Hippocampal formation (tissue), 2 donors: ENCODE data around the gene COL21A1.

Experiments used
- DNase-seq, 2 donors: peaks; one replicate each; lab custom pipeline; 2025; lab: John Stamatoyannopoulos, UW

Gene COL21A1

GRCh38 chr6:56187686-56188085 is 59.7 kb downstream of the COL21A1 start:
- no peak for DNase-seq

GRCh38 chr6:56176741-56177140 is 70.6 kb downstream of the COL21A1 start:
- DNase-seq = no peak

- no peak for DNase-seq
These were observed 74.2 kb downstream of the COL21A1 start for GRCh38 chr6:56173228-56173627.

- no peak for DNase-seq
These were observed 75.2 kb downstream of the COL21A1 start for GRCh38 chr6:56172144-56172543.

- DNase-seq = no peak
These were observed 78.0 kb downstream of the COL21A1 start for GRCh38 chr6:56169366-56169765.

DNA sequence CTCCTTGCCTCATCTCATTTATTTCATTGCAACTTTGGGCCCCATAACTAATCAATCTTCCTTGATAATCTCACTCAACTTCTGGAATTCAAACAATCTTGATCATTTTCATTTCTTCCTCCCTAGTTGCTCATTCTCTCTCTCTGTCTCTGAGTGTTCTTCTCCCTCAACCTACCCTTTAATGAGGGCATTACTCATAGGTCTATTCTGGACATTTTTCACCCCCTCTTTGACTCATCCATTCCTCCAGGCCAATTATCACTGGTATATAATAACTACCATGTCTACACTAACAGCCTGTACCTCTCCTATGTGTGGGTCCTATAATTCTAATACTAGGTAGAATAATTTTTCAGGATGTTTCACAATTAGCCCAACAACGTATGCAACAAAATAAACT is 78.8 kb downstream of the COL21A1 start:
- DNase-seq = no peak

DNA sequence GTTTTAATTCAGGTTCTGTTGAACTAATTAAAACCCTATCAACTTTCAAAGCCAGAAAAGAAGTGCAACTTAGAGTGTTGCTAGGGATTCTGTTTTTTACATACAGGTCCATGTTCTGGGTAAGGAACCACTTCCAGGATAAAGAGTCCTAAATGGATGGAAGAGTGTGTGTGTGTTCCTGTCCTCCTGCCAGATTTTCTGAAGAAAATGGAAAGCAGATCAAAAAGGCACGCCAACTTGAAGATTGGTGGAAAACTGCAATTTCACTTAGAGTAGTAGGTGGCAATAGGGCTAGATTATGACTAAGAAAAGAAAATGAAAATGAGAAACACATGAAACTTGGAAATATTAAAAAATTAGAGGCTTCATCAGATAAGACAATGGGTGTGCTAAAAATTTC is 85.3 kb downstream of the COL21A1 start:
- DNase-seq = no peak

DNA sequence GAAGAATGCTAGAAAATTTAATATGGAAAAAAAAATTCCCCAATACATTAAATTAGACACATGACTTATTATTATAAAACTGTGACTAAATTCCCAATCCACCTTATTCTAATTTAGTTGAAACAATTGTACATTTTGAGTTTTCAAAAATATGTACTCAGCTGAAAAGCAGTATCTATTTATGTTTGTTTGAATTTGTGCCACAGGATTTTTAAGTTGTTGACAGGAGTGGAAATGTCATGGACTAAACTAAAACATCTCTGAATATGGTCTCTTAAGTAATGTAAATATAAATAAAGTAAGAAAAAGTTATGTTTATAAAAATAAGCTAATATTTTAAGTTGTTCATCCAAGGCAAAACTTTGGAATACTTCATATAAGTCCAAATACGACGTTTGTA is 86.9 kb downstream of the COL21A1 start:
- no peak for DNase-seq

- DNase-seq = no peak
These were observed 88.8 kb downstream of the COL21A1 start for GRCh38 chr6:56158571-56158970.

DNA sequence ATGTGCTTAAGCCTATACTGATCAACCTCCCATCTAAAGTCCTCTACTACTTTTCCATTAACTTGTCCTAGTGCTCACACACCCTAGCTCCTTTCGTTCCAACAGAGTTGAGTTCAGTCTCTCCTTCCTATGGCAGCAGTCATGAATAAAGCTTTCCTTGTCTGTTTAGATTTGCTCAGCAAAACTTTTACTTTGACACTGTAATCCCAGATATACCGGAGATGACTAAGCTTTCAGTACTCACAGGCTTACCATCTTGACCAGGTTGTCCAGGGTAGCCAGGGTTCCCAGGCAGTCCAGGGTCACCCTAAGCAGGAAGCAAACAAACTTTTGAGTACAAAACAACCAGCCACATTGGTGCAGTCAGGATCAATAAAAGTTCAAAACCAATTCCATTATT is 90.7 kb downstream of the COL21A1 start:
- no peak for DNase-seq

- DNase-seq = no peak
These were observed 91.7 kb downstream of the COL21A1 start for GRCh38 chr6:56155634-56156141.

DNA sequence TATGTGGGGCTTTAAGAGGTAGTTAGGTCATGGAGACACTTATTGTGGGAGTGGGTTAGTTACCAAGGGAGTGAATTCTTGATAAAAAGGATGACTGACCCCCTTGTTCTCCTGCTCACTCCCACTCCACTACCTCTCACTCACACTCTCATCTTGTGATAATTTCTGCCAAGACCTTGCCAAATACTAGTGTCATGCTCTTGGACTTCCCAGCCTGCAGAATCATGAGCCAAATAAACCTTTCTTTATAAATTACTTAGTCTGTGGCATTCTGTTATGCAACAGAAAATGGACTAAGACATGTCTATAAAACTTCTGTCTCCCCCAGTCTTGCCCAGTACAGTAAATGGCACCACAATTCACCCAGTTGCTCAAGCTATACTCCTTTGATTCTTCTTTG is 93.3 kb downstream of the COL21A1 start:
- no peak for DNase-seq

- no peak for DNase-seq
These were observed 94.8 kb downstream of the COL21A1 start for GRCh38 chr6:56152611-56153010.

GRCh38 chr6:56151609-56152224 is 95.7 kb downstream of the COL21A1 start:
- no peak for DNase-seq

DNA sequence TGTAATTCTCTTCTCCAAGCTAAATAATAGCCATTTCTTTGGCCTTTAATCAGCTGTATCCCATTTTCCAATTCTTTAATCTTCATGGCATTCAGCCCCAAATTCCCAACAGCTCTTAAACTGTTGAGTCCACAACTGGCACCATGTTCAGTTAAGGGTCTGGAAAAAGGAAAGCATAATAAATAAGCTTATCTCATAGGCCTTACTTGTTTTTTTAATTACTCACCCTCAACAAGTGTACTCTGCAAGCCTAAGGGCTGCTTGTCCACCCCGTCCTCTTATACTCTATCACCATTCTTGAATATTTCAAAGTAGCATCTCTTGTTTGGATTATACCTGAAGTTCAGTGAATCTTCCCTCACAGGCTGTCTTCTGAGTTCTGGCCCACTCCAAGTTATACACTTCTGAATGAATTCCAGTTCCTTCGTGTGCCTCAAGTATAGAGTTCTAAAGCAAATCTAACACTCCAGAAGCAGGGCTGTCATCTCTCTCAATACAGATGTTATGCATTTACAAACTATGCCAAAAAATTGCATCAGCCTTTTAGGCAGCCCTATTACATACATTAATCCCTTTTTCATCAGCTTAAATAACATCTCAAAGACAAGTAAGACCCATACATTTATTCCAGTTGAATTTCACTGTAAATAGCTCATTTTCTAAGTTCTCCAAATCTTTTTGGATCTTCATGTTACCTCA is 98.7 kb downstream of the COL21A1 start:
- no peak for DNase-seq

- DNase-seq = no peak
These were observed 99.6 kb downstream of the COL21A1 start for GRCh38 chr6:56147766-56148165.

DNA sequence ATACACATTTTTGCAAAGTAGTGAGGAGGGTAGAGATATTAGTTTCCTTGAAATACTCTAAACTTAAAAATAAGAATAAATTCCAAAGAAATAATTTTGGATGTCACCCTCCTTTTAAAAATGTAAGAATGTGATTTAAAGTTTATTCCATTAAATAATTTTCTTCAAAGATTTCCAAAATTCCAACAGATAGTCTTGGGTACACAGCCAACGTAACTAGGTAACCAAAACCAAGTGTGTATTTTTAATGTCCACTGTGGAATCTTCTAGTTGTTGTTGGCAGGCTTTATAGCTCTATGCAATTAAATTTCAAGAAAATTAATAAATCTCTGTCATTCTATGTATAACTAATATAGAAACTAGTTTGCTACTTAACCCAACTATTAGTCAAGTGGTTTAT is 101.3 kb downstream of the COL21A1 start:
- no peak for DNase-seq

- no peak for DNase-seq
These were observed 101.8 kb downstream of the COL21A1 start for GRCh38 chr6:56145616-56146015.

DNA sequence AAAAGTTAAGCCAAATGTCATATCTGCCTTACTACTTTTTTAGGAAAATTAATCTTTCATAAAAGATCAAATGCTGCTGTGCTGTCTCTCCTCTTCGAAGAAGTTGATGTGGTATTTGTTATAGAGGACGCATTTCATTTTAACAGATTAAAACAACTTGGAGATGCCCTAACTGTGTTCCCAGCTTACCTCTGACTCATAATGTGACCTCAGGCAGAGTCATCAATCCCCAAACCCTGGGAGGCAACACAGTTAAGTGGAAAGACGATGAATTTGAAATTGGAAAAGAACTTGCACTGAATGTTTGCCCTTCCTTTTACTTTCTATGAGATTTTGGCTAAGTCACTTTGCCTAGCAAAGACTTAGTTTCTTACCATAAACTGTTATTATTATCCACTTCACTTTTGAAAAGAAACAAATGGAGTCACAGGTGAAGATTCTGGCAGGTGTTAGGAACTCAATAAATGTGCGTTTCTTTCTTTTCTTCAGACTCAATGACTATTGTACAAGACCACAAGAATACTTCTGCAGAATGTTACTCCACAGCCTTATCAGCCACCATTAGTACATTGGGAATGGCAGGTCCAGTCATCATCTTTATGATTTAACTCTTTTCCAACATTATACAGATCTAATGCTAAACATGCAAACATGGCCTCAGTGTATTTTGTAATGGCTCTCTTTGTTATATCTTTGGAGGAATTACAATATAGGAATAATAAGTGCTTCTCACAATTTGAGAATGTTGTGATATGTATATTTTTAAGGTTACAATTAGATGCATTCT is 102.6 kb downstream of the COL21A1 start:
- no peak for DNase-seq

DNA sequence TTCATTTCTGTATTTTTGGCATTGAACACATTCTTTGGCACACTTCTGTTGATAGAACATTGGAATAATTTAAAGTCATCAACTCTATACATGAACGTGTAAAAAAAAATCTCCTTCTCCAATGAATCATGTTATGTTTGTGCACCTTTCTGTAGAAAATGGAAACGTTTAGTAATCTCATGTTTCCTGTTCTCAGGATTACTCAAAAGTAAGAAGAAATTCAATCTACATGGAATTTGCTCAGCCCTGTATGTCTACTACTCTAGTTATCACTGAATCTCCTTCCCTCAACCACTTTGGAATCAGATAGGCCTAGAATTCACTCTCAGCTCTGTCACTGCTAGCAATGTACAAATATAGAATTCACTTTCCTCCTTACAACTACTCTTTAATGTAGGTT is 103.6 kb downstream of the COL21A1 start:
- DNase-seq = no peak

GRCh38 chr6:56140090-56140489 is 107.3 kb downstream of the COL21A1 start:
- DNase-seq = no peak

DNA sequence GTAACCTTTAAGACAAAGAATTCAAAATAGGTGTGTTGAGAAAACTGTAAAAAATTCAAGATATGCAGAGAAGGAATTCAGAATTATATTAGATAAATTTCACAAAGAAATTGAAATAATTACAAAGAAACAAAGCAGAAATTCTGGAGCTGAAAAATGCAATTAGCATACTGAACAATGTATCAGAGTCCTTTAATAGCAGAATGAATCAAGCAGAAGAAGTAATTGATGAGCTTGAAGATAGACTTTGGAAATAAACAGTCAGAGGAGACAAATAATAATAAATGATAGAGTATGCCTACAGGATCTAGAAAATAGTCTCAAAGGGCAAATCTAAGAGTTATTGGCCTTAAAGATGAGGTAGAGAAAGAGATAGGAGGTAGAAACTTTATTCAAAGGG is 131.7 kb downstream of the COL21A1 start:
- DNase-seq = no peak

GRCh38 chr6:56109149-56109548 is 138.2 kb downstream of the COL21A1 start:
- DNase-seq = no peak
